GM23338 (cell line): ENCODE data around the gene SYNPO2.

Experiments used
- CTCF ChIP-seq, 2 experiments: fragments of 200-600 bp in 1 of 2; sonication (generic) in 1 of 2; conservative IDR thresholded peaks; 2 replicates each; pipeline versions ENCODE4 v1.5.1 to v1.6.1; 2016 to 2017; ENCODE audit warnings: antibody characterized with exemption in 2 of 2, low read depth in 2 of 2, mild to moderate bottlenecking in 2 of 2, moderate library complexity in 1 of 2
- EZH2 ChIP-seq: fragments of 200-600 bp; sonication (generic); IDR thresholded peaks from one replicate; pipeline ENCODE4 v1.8.0; 2017; ENCODE audit warnings: antibody characterized with exemption, mild to moderate bottlenecking, low read depth; ENCODE audit not compliant: unreplicated experiment
- EZH2phosphoT487 ChIP-seq: fragments of 200-600 bp; sonication (generic); IDR thresholded peaks from one replicate; pipeline ENCODE4 v1.8.1; 2018; ENCODE audit warnings: antibody characterized with exemption; ENCODE audit not compliant: unreplicated experiment

- TF ChIP-seq CTCF (conservative IDR thresholded peaks at IDR 0.05; ENCODE audit: low read depth in 2 of 2) (no peak), EZH2 (no peak), EZH2phosphoT487 (no peak)
Observed at GRCh38 chr4:119024102-119024501, 135.4 kb downstream of the SYNPO2 start.
